ENCODE measurements around the gene PEX19.
A peak's percentile ranks its signal among the peaks of the same experiment; 100 is the strongest.

PEX19 gene

DNA sequence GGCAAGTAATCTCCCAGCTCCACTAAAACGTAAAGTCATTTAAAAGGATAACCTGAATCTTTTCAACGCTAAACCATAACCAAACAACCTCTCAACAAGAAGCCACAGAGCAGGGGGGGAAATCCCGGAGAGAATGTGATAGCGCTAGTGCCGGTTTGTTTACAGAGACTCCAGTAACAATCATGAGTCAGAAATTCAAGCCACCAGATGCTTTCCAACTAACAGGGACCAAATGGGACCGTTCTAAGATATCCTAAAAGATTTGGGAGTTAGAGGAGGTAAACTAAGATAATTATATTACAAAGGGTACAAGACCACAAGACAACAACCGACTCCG, 23.4 kb downstream of the PEX19 start:
- no peak for TF ChIP-seq POLR2A (IDR thresholded peaks at IDR 0.05; ENCODE audit: low read length)
- TF ChIP-seq GATA1 (IDR thresholded peaks at IDR 0.05; ENCODE audit: low read depth, low read length), result no peak
- DNase-seq, result peak; percentile 82 to 91

DNA sequence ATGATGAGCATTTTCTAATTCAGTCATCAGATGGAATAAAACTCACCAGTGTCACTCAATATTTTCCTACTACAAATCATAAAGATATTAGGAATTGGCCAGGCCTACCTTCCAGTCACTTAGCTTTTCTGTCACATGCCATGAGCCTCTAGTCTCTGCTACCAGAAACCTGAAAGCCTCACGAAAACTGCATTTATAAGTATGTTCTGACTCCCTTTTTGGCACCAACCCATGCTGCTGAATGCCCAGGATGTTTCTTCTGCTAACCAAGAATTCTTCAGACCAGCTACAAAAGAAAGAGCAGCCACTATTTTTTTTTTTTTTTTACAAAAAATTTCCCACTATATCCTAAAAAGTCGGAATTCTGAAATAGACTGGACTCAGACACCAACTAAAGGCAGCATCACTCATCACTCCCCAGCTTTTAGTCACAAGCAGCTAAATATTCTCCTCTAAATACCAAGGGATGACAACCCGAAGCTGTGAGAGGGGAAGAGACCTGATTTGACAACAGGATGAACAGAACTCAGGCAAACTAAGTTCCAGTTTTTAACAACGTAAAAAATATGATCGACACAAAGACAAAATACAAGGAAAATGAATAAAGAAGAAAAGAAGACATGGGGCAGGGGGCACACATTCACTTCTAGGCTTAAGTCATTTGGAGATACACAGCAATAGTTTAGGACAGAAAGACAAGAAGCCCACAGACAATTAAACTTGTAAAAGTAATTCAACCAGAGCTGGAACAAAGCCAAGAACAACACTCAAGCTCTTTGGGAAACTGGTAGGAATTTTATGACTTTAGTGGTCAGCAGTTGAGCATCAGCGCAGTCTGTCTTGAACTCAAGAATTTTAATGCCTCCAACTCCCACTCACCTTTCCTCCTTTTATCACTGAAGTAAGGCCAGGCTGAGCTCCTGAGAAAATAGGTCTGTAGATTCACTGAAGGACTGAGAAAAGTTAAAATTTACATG, 24.2 kb downstream of the PEX19 start:
- peak; percentile 36 to 68 for DNase-seq
- no peak for TF ChIP-seq POLR2A (IDR thresholded peaks at IDR 0.05; ENCODE audit: low read length)
- TF ChIP-seq GATA1 (IDR thresholded peaks at IDR 0.05; ENCODE audit: low read depth, low read length), result no peak

DNA sequence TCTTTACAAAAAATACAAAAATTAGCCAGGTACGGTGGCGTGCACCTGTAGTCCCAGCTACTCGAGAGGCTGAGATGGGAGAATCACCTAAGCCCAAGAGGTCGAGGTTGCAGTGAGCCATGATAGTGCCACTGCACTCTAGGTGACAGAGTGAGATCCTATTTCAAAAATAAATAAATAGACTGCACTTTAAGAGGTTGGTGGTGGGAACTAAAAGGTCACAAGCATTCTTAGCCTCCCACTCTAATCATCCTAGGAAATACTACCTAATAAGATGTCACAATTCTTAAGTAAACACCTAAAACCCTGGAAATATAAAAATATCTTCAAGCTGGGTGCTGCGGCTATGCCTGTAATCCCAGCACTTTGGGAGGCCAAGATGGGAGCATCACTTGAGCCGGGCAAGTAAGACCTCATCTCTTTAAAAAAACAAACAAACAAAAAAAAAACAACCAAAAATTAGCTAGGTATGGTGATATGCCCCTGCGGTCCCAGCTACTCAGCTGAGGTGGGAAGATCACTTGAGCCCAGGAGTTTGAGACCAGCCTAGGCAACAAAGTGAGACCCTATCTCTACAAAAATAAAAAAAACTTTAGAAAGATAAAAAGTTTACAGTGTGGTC, 26.6 kb downstream of the PEX19 start:
- TF ChIP-seq POLR2A (IDR thresholded peaks at IDR 0.05; ENCODE audit: low read length) (no peak), GATA1 (IDR thresholded peaks at IDR 0.05; ENCODE audit: low read depth, low read length) (no peak)
- no peak for DNase-seq

DNA sequence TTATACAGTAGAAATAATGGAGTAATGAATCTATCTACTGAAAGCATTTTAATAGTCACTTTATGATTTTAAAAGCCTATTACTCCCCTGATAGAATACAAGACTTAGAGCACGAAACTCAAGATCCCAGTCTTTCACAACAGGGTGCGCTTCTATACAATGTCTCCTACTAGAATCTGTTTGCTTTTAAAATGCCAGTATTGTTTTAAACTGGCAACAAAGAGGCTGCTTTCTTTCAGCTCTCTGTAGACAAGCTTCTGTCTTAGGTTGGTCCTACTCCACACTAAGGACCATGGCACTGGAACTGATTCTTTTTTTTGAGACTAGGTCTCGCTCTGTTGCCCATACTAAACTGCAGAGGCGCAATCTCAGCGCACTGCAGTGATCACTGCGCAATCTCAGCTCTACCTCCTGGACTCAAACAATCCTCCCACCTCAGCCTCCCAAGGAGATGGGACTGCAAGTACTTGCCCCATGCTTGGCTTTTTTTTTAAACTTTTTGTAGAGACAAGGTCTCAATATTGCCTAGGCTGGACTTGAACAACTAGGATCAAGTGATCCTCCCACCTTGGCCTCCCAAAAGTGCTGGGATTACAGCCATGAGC, 27.4 kb downstream of the PEX19 start:
- TF ChIP-seq POLR2A (IDR thresholded peaks at IDR 0.05; ENCODE audit: low read length) (no peak), GATA1 (IDR thresholded peaks at IDR 0.05; ENCODE audit: low read depth, low read length) (no peak)
- no peak for DNase-seq

DNA sequence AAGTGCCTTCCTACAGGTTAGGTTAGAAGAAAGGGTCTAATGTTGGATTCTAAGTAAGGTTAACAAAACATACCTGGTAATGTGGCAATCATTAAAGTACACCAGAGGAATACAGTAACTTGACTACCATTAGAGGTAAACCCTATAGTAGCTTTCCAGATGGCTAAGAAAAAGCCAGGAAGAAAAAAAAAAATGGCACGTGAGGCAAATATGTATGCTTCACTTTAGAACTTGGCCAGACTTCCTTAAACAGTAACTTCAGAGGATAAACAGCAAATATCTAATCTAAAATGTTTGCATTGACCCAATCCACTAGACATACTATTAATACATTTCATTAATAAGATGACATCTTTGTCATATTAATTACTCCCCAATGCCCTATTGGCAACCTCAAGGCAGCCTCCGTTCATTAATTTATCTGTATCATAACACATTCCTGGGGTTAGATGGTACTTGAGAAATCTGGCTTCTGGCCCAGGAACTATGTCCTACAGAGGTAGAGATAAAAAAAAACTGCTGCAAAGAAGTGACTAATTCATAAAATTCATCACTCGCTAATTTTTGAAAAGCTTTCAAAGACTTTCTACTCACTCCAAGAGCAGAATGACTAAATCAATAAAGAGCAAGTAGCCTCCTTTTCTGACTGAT, 28.4 kb downstream of the PEX19 start:
- DNase-seq, result peak; percentile 84 to 86
- TF ChIP-seq POLR2A (IDR thresholded peaks at IDR 0.05; ENCODE audit: low read length) (no peak), GATA1 (IDR thresholded peaks at IDR 0.05; ENCODE audit: low read depth, low read length) (no peak)

DNA sequence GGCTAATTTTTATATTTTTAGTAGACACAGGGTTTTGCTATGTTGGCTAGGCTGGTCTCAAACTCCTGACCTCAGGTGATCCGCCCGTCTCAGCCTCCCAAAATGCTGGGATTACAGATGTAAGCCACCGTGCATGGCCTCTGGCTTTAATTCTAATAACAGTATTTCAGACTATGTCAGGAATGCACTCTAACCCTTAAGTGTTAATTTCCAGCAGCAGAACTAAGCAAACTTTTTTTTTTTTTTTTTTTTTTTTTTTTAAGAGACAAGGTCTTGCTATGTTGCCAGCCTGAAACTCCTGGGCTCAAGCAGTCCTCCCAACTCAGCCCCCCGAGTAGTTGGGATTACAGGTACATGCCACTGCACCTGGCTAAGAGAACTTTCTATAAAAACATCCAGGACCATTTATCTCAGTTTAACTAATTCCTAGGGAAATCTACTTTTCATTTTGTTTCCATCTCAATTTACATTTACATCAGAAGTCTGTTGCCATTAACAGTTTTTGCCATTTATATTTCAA, 29.1 kb downstream of the PEX19 start:
- TF ChIP-seq POLR2A (IDR thresholded peaks at IDR 0.05; ENCODE audit: low read length) (no peak), GATA1 (IDR thresholded peaks at IDR 0.05; ENCODE audit: low read depth, low read length) (no peak)
- DNase-seq, result no peak

DNA sequence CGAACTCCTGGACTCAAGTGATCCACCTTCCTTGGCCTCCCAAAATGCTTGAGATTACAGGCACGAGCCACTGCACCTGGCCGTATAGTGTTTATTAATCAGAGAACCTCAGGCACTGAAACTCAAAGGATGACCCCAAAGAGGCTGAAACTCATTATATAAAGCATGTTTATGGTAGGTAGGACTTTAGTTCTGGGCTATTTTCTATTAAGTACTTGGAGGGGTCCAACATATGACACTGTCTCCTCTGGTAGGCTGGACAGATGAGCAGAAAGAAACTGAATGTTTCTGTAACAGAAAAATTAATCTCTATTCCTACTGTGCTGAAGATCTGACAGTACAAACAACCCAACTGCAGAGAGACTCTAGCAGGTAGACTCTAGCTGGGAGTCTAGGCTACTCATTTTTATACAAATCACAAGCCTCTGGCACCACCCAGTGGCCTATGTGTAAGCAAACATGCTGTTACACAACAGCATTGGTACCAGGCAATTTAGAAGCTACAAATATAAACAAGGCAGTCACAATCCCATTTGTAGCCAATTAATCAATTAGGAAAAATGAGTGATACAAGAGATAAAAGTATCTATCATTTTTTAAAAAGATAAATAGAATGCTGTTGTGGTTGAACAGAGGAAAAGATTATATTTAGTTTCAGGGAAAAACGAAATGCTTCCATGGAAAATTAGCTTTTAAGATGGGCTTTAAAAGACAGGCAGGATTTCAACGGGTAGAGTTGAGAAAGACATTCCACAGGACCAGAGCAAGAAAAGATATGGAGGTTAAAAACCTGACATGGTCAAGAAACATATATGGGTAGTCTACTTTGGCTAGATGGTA, 33.0 kb downstream of the PEX19 start:
- peak; percentile 73 to 80 for DNase-seq
- TF ChIP-seq POLR2A (IDR thresholded peaks at IDR 0.05; ENCODE audit: low read length) (no peak), GATA1 (IDR thresholded peaks at IDR 0.05; ENCODE audit: low read depth, low read length) (no peak)

DNA sequence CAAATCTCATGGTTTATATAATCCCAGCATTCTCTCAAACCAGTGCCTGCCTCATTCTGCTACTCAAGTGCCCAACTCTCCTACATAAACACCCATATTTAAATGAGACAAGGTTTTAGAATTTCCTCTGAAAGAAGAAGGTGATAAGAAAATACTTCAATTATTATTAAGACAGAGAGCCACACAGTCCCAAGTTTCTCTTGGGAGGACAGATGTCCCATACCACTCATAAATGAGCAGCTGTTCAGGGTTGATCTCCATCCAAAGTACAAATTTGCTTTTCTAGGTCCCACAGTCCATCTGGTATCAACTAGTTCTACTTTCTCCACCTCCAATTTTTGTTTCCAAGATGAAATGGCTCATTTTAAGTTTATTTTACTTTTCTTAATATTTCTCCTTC, 33.9 kb downstream of the PEX19 start:
- no peak for DNase-seq
- TF ChIP-seq GATA1 (IDR thresholded peaks at IDR 0.05; ENCODE audit: low read depth, low read length) (no peak), POLR2A (IDR thresholded peaks at IDR 0.05; ENCODE audit: low read length) (no peak)

DNA sequence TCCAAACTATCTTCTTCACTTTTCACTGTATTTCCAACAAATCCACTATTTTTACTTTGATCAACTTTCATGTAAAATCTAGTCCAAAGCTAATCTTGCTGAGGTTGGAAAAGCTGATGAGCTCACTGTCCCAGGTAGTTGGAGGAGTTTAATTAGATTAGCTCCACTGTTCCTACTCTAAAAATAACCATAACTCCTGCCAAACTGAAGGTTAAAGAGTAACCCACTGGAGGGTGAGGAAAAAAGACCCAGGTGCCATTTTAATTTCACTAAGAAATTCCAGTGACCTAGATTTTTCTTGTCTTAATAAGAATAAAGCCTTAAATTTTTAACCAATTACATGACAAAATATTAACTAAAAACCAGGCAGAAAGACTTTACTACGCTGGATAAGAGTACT, 37.9 kb downstream of the PEX19 start:
- TF ChIP-seq GATA1 (IDR thresholded peaks at IDR 0.05; ENCODE audit: low read depth, low read length), result no peak
- no peak for TF ChIP-seq POLR2A (IDR thresholded peaks at IDR 0.05; ENCODE audit: low read length)
- DNase-seq, result no peak

DNA sequence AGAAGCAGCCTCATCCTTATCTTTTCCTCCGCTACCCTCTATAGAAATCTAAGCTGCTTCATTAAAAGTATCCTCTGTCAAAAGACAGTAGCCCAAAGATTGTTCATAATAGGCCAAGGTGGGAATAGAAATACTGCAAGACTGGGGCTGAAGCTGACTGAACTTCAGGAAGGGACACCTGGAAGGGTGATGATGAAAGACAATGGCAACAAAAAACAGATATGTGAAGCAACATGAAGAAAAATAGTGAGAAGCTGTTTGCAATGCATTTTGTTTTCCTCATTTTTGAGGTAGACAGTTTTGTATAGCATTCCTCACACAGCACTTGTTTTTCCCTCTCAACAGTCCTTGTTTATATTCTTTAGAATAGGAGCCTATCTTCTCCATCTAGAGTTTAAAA, 39.5 kb downstream of the PEX19 start:
- no peak for TF ChIP-seq GATA1 (IDR thresholded peaks at IDR 0.05; ENCODE audit: low read depth, low read length)
- no peak for TF ChIP-seq POLR2A (IDR thresholded peaks at IDR 0.05; ENCODE audit: low read length)
- DNase-seq, result peak in 1 of 2 experiments; percentile 9

DNA sequence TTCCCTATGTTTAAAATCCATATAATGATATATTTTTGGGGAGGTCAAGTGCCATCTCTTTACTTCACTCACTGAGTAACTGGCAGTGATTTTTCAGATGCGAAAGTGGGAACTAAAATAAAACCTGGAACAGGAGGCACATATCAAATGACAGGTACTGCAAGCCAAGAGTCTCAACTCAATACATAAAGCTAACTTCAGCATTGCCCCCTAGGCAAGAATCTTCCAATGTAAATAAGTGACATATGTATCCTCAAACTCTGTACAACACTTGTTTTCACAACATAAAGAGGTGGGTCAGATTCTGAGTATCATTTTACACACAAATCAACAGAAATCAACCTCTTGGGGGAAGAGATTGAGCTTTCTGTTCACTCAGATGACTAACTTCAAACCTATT, 40.7 kb downstream of the PEX19 start:
- no peak for DNase-seq
- TF ChIP-seq POLR2A (IDR thresholded peaks at IDR 0.05; ENCODE audit: low read length) (no peak), GATA1 (IDR thresholded peaks at IDR 0.05; ENCODE audit: low read depth, low read length) (no peak)

DNA sequence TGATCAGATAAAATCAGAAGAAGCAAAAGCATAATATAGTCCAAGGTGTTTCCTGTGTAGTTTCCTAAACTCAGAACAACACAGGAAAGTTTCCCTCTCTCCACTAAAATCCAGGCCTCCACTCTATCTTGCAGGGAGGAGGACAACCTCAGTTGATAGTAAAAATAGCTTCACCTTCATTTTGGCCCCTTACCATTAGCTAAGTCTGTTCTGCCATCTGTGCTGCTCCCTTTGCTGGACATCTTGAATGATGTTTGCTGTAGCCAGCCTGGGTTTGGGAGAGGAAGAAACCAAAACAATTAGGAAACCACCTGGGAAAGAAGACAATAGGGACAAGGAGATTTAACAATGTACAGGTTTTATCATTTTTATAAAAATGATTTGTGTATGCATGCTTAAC, 41.2 kb downstream of the PEX19 start:
- no peak for DNase-seq
- no peak for TF ChIP-seq POLR2A (IDR thresholded peaks at IDR 0.05; ENCODE audit: low read length)
- no peak for TF ChIP-seq GATA1 (IDR thresholded peaks at IDR 0.05; ENCODE audit: low read depth, low read length)
